VCaP (cell line): ENCODE results near the gene PGAP6.
"Not testable (repeated sequence)": the region's sequence is repeated elsewhere in the genome, so short reads cannot be mapped to it uniquely, and the experiment has no call there.

Experiments used
- H3K27ac ChIP-seq: fragments of 450-650 bp; 2 replicates; pipeline ENCODE4 v1.5.1; 2017
- CTCF ChIP-seq: fragments of 450-650 bp; conservative IDR thresholded peaks from 2 replicates; pipeline ENCODE4 v1.5.1; 2017; ENCODE audit warnings: mild to moderate bottlenecking, moderate library complexity

Gene PGAP6

GRCh38 chr16:352547-353403, 29.0 kb downstream of the PGAP6 start, which contains the start of gene AXIN1:
TSS of gene AXIN1 (minus strand) at chr16:352723. CDS start at chr16:347025, 5,698 bp downstream.
- H3K27ac ChIP-seq, result peak within 1 kb of the TSS; percentile 72
- TF ChIP-seq CTCF, result peak; percentile 67

- no peak for TF ChIP-seq CTCF
- H3K27ac ChIP-seq, result peak overlapping the region; percentile 72
These were observed 29.8 kb downstream of the PGAP6 start for GRCh38 chr16:351804-352520.

- no peak for TF ChIP-seq CTCF
- no peak overlapping the region for H3K27ac ChIP-seq
These were observed 31.6 kb downstream of the PGAP6 start for GRCh38 chr16:350203-350602.

- no peak overlapping the region for H3K27ac ChIP-seq
- TF ChIP-seq CTCF, result no peak
These were observed 32.6 kb downstream of the PGAP6 start for GRCh38 chr16:349211-349610.

GRCh38 chr16:348495-348894, 33.3 kb downstream of the PGAP6 start:
- H3K27ac ChIP-seq, result not testable (repeated sequence)

GRCh38 chr16:347203-347602, 34.6 kb downstream of the PGAP6 start:
- H3K27ac ChIP-seq, result no peak overlapping the region
- no peak for TF ChIP-seq CTCF

- TF ChIP-seq CTCF, result no peak
- H3K27ac ChIP-seq, result no peak overlapping the region
These were observed 35.2 kb downstream of the PGAP6 start for GRCh38 chr16:346587-346986.

GRCh38 chr16:345772-346171, 36.0 kb downstream of the PGAP6 start:
- TF ChIP-seq CTCF, result no peak
- no peak overlapping the region for H3K27ac ChIP-seq
